Subcutaneous preadipocyte (primary cell): ENCODE results near the gene KRTAP22-1. TPM values are rescaled to one million over a fixed set of nuclear protein-coding genes. Genes with fewer than 3 reads are reported as not detected.

Experiments
- small RNA-seq: library from RNA; depleted of rRNA; stranded (forward); fragments of <200 nt; gene quantifications from one replicate; pipeline ENCODE3, GENCODE V24; 2012
- total RNA-seq: library from RNA; depleted of rRNA; stranded (reverse); fragments of >200 nt; gene quantifications from 2 replicates; pipeline ENCODE4 v1.2.3, GENCODE V29; 2012

Gene KRTAP22-1
- total RNA-seq: not detected in 2 replicates

GRCh38 chr21:30600787-30601186, at the start of gene KRTAP22-1:
KRTAP22-1 (plus strand) TSS chr21:30601087.

GRCh38 chr21:30561264-30561895, 39.5 kb upstream of the KRTAP22-1 start, which contains the start of gene KRTAP19-7:
KRTAP19-7 (minus strand) TSS chr21:30561314; CDS start chr21:30561289, 25 bp downstream.

DNA sequence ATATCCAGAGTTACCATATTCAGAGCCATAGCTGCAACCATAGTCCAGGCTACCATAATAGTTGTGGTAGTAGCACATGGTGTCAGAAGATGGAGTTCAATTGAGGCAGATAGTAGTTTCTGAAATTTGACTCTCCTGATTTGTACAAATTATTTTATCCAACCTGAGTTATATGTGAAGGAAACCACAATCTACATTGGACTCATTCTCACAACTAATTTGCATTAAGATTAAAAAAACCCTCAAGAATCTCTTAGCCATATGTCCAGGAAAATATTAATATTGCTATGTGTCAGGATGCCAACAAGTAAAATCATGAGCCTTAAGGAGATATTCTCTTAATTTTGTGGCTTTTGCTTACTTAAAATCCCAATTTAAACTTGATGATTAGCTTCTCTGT, 10.6 kb upstream of the KRTAP22-1 start, which contains the start of gene KRTAP22-2:
Gene KRTAP22-2, minus strand, starts transcription at position 101 of the 400 bp plus-strand sequence.

GRCh38 chr21:30592140-30592539, 8.7 kb upstream of the KRTAP22-1 start, which contains the start of gene KRTAP6-3:
KRTAP6-3 (plus strand) TSS chr21:30592440; CDS start chr21:30592446, 6 bp downstream.

GRCh38 chr21:30598802-30599201, 2.1 kb upstream of the KRTAP22-1 start, which contains the start of gene KRTAP6-2:
KRTAP6-2 (minus strand) TSS chr21:30598902; CDS start chr21:30598874, 28 bp downstream.

DNA sequence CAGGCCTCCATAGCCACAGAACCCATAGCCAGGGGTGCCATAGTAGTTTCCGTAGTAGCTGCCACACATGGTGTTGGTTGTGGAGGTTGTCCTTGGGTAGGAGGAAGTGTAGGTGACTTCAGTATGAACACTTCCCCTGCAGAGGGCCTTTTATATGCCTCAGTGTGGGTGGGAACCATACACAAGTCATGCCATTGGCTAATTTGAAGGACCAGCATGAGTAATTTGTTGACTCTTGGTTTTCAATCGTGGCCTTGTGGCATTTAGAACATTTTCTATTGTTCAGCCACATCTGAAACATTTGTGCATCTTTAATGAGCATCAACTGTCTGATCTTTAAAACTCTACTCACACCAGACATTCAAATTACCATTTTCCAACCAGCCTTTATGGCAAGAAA, 12.9 kb downstream of the KRTAP22-1 start, which contains the start of gene KRTAP6-1:
Gene KRTAP6-1, minus strand, starts transcription at position 95 of the 400 bp plus-strand sequence. Its CDS starts 26 bp downstream, at position 69.

DNA sequence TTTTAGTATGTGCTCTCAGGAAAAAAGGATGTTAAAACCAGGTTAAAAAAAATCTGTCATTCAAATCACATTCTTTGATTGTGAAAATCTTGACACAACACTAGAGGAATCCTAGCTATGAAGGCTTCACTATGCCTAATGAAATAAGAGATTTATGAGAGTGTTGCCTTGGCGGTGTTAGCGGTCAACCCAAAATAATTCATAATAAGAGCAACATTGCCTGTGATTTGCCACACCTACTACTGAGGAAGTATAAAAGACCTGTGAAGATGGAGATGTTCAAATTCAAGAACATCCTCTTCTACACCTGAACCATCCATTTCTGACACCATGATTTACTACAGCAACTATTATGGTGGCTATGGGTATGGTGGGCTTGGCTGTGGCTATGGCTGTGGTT, 15.2 kb downstream of the KRTAP22-1 start, which contains the start of gene KRTAP20-1:
Gene KRTAP20-1, plus strand, starts transcription at position 301 of the 400 bp plus-strand sequence. Its CDS starts 30 bp downstream, at position 331.

GRCh38 chr21:30620522-30620921, 19.6 kb downstream of the KRTAP22-1 start, which contains the start of gene KRTAP20-4:
KRTAP20-4 (plus strand) TSS chr21:30620627.

DNA sequence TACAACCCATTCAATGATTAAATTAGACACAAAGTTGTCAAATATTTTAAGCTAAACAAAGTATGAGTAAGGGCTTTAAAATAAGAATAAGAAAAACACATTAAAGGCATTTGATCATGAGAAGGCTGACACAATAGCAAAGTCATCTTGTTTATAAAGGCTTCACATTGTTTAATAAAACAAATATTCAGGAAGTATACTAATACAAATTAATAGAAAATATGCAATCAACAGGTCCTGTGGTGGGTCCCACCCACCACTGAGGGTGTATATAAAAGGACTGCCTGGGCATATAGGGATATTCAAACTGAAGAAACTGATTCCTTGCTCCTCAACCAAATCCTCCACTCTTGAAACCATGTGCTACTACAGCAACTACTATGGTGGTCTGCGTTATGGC, 34.0 kb downstream of the KRTAP22-1 start, which contains the start of gene KRTAP20-2:
Gene KRTAP20-2, plus strand, starts transcription at position 301 of the 400 bp plus-strand sequence. Its CDS starts 58 bp downstream, at position 359.

DNA sequence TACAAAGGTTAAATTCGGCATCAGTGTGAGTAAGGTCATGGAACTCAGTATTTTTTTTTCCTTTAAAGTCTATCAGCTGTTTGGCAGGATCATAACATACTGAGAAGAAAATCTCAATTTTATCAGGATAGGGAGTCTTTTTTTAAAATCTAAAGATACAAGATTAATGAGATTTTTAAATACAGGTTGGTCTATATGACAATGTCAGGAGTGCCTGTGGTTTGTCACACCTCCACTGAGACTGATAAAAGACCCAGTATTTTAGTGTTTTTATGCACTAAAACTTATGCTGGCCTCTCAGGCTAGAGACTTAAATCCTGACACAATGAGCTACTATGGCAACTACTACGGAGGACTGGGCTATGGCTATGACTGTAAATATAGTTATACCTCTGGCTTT, 41.7 kb downstream of the KRTAP22-1 start, which contains the start of gene KRTAP20-3:
Gene KRTAP20-3, plus strand, starts transcription at position 301 of the 400 bp plus-strand sequence.

Small RNA genes within 50 kb of the gene (small RNA-seq; reads per million reads assigned to genes)
- gene KRTAP20-1 (not detected), gene KRTAP20-3 (not detected), gene KRTAP20-4 (not detected), gene KRTAP22-1 (not detected), gene KRTAP22-2 (not detected)

Other genes with a start within 250 kb of the KRTAP22-1 start
- not detected in 2 replicates for gene KRTAP13-2, start 228.8 kb upstream of the KRTAP22-1 start, total RNA-seq
- gene KRTAP13-1, start 205.1 kb upstream of the KRTAP22-1 start, total RNA-seq: not detected in 2 replicates
- gene KRTAP13-3, start 175.2 kb upstream of the KRTAP22-1 start, total RNA-seq: not detected in 2 replicates
- gene KRTAP13-4, start 170.9 kb upstream of the KRTAP22-1 start, total RNA-seq: not detected in 2 replicates
- gene KRTAP15-1, start 160.8 kb upstream of the KRTAP22-1 start, total RNA-seq: not detected in 2 replicates
- gene KRTAP19-1, start 120.7 kb upstream of the KRTAP22-1 start, total RNA-seq: not detected in 2 replicates
- gene KRTAP19-2, start 113.7 kb upstream of the KRTAP22-1 start, total RNA-seq: not detected in 2 replicates
- gene KRTAP19-3, start 109.1 kb upstream of the KRTAP22-1 start, total RNA-seq: not detected in 2 replicates
- gene KRTAP19-4, start 103.9 kb upstream of the KRTAP22-1 start, total RNA-seq: not detected in 2 replicates
- not detected in 2 replicates for gene KRTAP19-5, start 98.9 kb upstream of the KRTAP22-1 start, total RNA-seq
- gene KRTAP19-6, start 59.2 kb upstream of the KRTAP22-1 start, total RNA-seq: not detected in 2 replicates
- gene KRTAP19-7, start 39.8 kb upstream of the KRTAP22-1 start, total RNA-seq: not detected in 2 replicates
- gene KRTAP22-2, start 10.7 kb upstream of the KRTAP22-1 start, total RNA-seq: not detected in 2 replicates
- gene KRTAP6-3, start 8.6 kb upstream of the KRTAP22-1 start, total RNA-seq: not detected in 2 replicates
- gene KRTAP6-2, start 2.2 kb upstream of the KRTAP22-1 start, total RNA-seq: not detected in 2 replicates
- not detected in 2 replicates for gene KRTAP6-1, start 12.8 kb downstream of the KRTAP22-1 start, total RNA-seq
- gene KRTAP20-1, start 15.3 kb downstream of the KRTAP22-1 start, total RNA-seq: not detected in 2 replicates
- not detected in 2 replicates for gene KRTAP20-4, start 19.5 kb downstream of the KRTAP22-1 start, total RNA-seq
- gene KRTAP20-2, start 34.1 kb downstream of the KRTAP22-1 start, total RNA-seq: not detected in 2 replicates
- not detected in 2 replicates for gene KRTAP20-3, start 41.8 kb downstream of the KRTAP22-1 start, total RNA-seq
- not detected in 2 replicates for gene KRTAP21-3, start 117.7 kb downstream of the KRTAP22-1 start, total RNA-seq
- not detected in 2 replicates for gene KRTAP21-2, start 146.2 kb downstream of the KRTAP22-1 start, total RNA-seq
- not detected in 2 replicates for gene KRTAP21-1, start 154.3 kb downstream of the KRTAP22-1 start, total RNA-seq
- not detected in 2 replicates for gene KRTAP8-1, start 212.2 kb downstream of the KRTAP22-1 start, total RNA-seq
- not detected in 2 replicates for gene KRTAP7-1, start 228.7 kb downstream of the KRTAP22-1 start, total RNA-seq